MM.1S (cell line): ENCODE results near the gene SIRPA.

ENCODE experiments used
- DNase-seq: peaks from one replicate; pipeline ENCODE4 v3.0.0-alpha.2; 2015
- H2AFZ ChIP-seq: fragments of 300-600 bp; sonication (generic); 2 replicates; pipeline ENCODE4 v1.6.0; 2016; ENCODE audit warnings: antibody characterized with exemption, low read length
- H3F3A ChIP-seq: fragments of 300-600 bp; sonication (generic); 2 replicates; pipeline ENCODE4 v1.6.1; 2016; ENCODE audit warnings: mild to moderate bottlenecking, antibody characterized with exemption, low read length, moderate library complexity, mixed read lengths; ENCODE audit not compliant: insufficient read depth
- H3K27ac ChIP-seq: fragments of 300-600 bp; sonication (generic); 2 replicates; pipeline ENCODE4 v1.5.1; 2016; ENCODE audit warnings: mild to moderate bottlenecking, low read length
- H3K27me3 ChIP-seq: fragments of 300-600 bp; sonication (generic); replicated peaks from 2 replicates; pipeline ENCODE4 v1.6.0; 2016; ENCODE audit warnings: low read length; ENCODE audit not compliant: insufficient read depth
- H3K36me3 ChIP-seq: fragments of 300-600 bp; sonication (generic); replicated peaks from 2 replicates; pipeline ENCODE4 v1.6.1; 2016; ENCODE audit warnings: mild to moderate bottlenecking, low read length, mixed read lengths; ENCODE audit not compliant: insufficient read depth
- H3K4me1 ChIP-seq: fragments of 300-600 bp; sonication (generic); 2 replicates; pipeline ENCODE4 v1.6.1; 2016; ENCODE audit warnings: low read length, mixed read lengths
- H3K4me2 ChIP-seq: fragments of 300-600 bp; sonication (generic); 2 replicates; pipeline ENCODE4 v1.6.0; 2016; ENCODE audit warnings: low read depth, low read length
- H3K4me3 ChIP-seq: fragments of 300-600 bp; sonication (generic); 2 replicates; pipeline ENCODE4 v1.5.1; 2016; ENCODE audit warnings: low read length, mixed read lengths
- H3K79me2 ChIP-seq: fragments of 300-600 bp; sonication (generic); 2 replicates; pipeline ENCODE4 v1.6.1; 2016; ENCODE audit warnings: mixed run types, low read length, mixed read lengths
- H3K9ac ChIP-seq: fragments of 300-600 bp; sonication (generic); 2 replicates; pipeline ENCODE4 v1.6.1; 2016; ENCODE audit warnings: low read length, mixed read lengths
- H3K9me2 ChIP-seq: fragments of 300-600 bp; sonication (generic); replicated peaks from 2 replicates; pipeline ENCODE4 v1.6.1; 2016; ENCODE audit warnings: mild to moderate bottlenecking, low read length, mixed read lengths; ENCODE audit not compliant: insufficient read depth
- H3K9me3 ChIP-seq: fragments of 300-600 bp; sonication (generic); replicated peaks from 2 replicates; pipeline ENCODE4 v1.6.1; 2016; ENCODE audit warnings: mild to moderate bottlenecking, low read length, mixed read lengths; ENCODE audit not compliant: insufficient read depth
- H4K20me1 ChIP-seq: fragments of 300-600 bp; sonication (generic); 2 replicates; pipeline ENCODE4 v1.6.1; 2016; ENCODE audit warnings: mild to moderate bottlenecking, low read length, moderate library complexity, mixed read lengths; ENCODE audit not compliant: insufficient read depth
- EZH2 ChIP-seq: fragments of 300-600 bp; sonication (generic); optimal IDR thresholded peaks from 2 replicates; pipeline ENCODE3; 2017; ENCODE audit warnings: low read depth, mild to moderate bottlenecking, antibody characterized with exemption, low read length, mixed read lengths
- EZH2phosphoT487 ChIP-seq: fragments of 300-600 bp; sonication (generic); IDR thresholded peaks from 2 replicates; pipeline ENCODE4 v1.6.1; 2018; ENCODE audit warnings: antibody characterized with exemption, low read length
- TF ChIP-seq, protein P1 (sequence below): fragments of 300-600 bp; sonication (generic); IDR thresholded peaks from 2 replicates; pipeline ENCODE4 v1.5.1; 2016; ENCODE audit warnings: antibody characterized with exemption, low read length, mixed read lengths

The SIRPA gene

DNA sequence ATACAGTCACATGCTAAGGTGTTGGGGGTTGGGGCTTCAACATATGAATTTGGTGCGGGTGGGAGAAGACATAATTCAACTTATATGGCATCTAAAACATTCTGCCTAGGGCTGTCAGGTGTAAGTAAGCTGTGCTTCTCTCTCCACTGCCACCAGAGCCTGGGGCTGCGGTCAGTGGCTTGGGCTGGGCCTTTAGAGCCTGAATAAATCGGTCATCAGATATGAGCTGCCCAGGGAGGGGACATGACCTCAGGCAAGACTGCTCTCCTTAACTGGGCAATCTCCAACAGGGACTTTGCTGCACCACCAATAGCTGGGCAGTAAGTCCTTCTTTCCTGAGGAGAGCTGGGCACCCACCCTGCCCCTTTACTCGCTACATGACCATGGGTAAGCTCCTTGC lies 24.9 kb upstream of the SIRPA start:
- no peaks in the 10 kb centered on the region for H3K79me2 ChIP-seq
- H3K9ac ChIP-seq, result no peak overlapping the region
- H3K36me3 ChIP-seq, result no peaks in the 10 kb centered on the region
- H3K27ac ChIP-seq, result no peak overlapping the region
- no peak overlapping the region for H2AFZ ChIP-seq
- H3F3A ChIP-seq, result no peaks in the 10 kb centered on the region
- TF ChIP-seq EZH2 (no peak), EZH2phosphoT487 (no peak)
- TF ChIP-seq, protein P1, sequence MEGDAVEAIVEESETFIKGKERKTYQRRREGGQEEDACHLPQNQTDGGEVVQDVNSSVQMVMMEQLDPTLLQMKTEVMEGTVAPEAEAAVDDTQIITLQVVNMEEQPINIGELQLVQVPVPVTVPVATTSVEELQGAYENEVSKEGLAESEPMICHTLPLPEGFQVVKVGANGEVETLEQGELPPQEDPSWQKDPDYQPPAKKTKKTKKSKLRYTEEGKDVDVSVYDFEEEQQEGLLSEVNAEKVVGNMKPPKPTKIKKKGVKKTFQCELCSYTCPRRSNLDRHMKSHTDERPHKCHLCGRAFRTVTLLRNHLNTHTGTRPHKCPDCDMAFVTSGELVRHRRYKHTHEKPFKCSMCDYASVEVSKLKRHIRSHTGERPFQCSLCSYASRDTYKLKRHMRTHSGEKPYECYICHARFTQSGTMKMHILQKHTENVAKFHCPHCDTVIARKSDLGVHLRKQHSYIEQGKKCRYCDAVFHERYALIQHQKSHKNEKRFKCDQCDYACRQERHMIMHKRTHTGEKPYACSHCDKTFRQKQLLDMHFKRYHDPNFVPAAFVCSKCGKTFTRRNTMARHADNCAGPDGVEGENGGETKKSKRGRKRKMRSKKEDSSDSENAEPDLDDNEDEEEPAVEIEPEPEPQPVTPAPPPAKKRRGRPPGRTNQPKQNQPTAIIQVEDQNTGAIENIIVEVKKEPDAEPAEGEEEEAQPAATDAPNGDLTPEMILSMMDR, result no peak
- H3K4me3 ChIP-seq, result no peak overlapping the region
- no peaks in the 10 kb centered on the region for H3K9me2 ChIP-seq
- H3K4me2 ChIP-seq, result no peak overlapping the region
- H3K4me1 ChIP-seq, result no peaks in the 10 kb centered on the region
- H4K20me1 ChIP-seq, result no peaks in the 10 kb centered on the region
- DNase-seq, result no peak
- H3K9me3 ChIP-seq, result no peaks in the 10 kb centered on the region
- H3K27me3 ChIP-seq, result no peaks in the 10 kb centered on the region

DNA sequence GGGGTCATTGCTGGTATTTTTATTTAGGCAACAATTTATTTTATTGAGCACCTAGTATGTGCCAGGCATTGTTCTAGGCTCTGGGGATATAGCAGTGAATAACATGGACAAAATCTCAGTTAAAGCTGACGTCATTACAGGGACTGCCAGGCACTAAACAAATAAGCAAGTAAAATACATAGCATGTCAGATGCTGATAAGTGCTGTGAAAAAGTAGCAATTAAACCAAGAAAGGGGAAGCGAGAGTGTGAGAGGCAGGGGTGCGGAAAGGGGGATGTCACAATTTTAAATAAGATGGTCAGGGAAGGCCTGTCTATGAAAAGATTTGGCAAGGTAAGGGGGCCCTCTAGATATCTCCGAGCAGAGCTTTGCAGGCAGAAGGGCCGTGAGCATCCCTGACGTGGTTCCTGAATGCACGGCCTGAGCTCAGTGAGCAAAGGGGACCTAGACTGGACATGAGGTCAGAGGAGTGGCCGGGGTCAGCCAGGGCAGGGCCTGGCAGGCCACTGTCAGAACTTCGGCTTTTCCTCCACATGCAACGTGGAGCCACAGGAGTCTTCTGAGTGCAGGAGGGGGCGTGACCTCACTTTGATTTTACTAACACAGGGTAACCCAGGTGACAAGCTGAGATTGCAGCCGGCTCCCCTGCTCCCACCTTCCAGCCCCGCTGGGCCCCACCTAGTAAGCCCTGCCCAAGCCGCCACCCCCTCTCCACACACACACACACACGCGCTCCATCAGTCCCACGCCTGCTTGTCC lies 24.2 kb upstream of the SIRPA start:
- Histone ChIP-seq H3K27me3 (no peaks in the 10 kb centered on the region), H3K36me3 (no peaks in the 10 kb centered on the region), H3K9me2 (no peaks in the 10 kb centered on the region), H3K27ac (no peak overlapping the region), H3K9ac (no peak overlapping the region), H3K79me2 (no peaks in the 10 kb centered on the region), H2AFZ (no peak overlapping the region), H3F3A (no peaks in the 10 kb centered on the region), H3K4me2 (no peak overlapping the region), H3K4me3 (no peak overlapping the region), H4K20me1 (no peaks in the 10 kb centered on the region), H3K9me3 (no peaks in the 10 kb centered on the region), H3K4me1 (no peaks in the 10 kb centered on the region)
- TF ChIP-seq, protein P1, result no peak
- no peak for TF ChIP-seq EZH2phosphoT487
- no peak for TF ChIP-seq EZH2
- DNase-seq, result no peak

DNA sequence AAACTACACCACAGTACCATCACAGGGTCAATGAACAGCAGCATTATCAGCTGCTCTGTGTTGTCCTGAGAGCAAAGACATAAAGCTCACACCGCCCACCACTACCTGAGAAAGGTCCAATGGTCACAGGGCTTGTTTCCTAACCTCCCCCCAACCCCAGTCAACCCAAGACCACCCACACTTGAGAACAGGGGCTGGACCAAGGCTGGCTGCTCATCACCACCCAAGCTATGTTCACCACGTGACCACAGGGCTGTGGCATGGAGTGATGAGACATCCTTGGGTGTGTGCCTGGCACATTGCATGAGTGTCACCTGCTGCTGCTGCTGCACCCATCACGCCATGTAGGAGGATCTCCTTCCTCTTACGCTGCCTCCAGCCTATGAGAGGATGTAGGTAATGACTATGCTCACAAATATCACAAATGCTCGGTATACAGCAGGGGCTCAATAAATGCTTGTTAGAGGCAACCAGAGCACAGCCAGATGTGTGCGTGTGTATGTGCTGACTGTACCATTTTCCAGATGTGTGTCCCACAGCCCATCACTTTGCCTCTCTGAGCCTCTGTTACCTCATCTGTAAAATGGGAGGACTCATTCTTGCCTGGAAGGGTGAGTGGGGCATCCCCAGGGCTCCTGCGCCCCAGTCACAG lies 23.3 kb upstream of the SIRPA start:
- Histone ChIP-seq H3K4me1 (no peaks in the 10 kb centered on the region), H3F3A (no peaks in the 10 kb centered on the region), H3K4me3 (no peak overlapping the region), H3K27me3 (no peaks in the 10 kb centered on the region), H3K9me3 (no peaks in the 10 kb centered on the region), H2AFZ (no peak overlapping the region), H3K4me2 (no peak overlapping the region), H3K36me3 (no peaks in the 10 kb centered on the region), H4K20me1 (no peaks in the 10 kb centered on the region), H3K9me2 (no peaks in the 10 kb centered on the region), H3K9ac (no peak overlapping the region), H3K79me2 (no peaks in the 10 kb centered on the region), H3K27ac (no peak overlapping the region)
- no peak for TF ChIP-seq EZH2phosphoT487
- TF ChIP-seq EZH2, result no peak
- TF ChIP-seq, protein P1, result no peak
- DNase-seq, result no peak
